Gastrocnemius medialis (tissue), 4 donors: ENCODE data around the gene SMARCD2.

Experiments
- POLR2A ChIP-seq, 2 donors: fragments of 450-650 bp; IDR thresholded peaks; one replicate each; pipeline ENCODE4 v1.6.1; 2017; ENCODE audit warnings: antibody characterized with exemption in 2 of 2, mild to moderate bottlenecking in 2 of 2, moderate library complexity in 2 of 2
- TF ChIP-seq, protein P1 (sequence below), 5 experiments: fragments of 450-650 bp in 3 of 5; fragments of 200-600 bp in 2 of 5; sonication (generic) in 2 of 5; IDR thresholded peaks in 4 of 5; conservative IDR thresholded peaks in 1 of 5; 1 replicate in 4 of 5; 2 replicates in 1 of 5; pipeline ENCODE4 v1.5.1; 2016 to 2019; ENCODE audit warnings: antibody characterized with exemption in 5 of 5, mild to moderate bottlenecking in 3 of 5, moderate library complexity in 3 of 5

DNA sequence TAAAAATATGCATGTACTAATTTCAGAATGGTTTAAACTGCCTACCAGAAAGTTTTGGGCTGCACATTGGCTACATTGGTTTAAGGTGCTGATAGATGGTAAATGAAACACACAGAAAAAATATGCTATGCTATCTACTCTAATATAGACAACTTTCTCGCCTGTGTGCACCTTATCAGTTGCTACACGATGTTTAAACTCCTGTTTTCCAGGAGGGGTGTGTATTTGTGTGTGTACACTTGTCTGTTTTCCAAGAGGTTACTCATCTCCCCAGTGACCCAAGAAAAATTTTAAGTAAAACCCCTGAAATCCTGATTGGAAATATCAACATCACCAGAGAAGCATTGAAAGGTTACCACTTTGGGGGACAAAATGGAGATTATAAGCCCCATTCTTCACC lies 36.9 kb downstream of the SMARCD2 start:
- TF ChIP-seq, protein P1, sequence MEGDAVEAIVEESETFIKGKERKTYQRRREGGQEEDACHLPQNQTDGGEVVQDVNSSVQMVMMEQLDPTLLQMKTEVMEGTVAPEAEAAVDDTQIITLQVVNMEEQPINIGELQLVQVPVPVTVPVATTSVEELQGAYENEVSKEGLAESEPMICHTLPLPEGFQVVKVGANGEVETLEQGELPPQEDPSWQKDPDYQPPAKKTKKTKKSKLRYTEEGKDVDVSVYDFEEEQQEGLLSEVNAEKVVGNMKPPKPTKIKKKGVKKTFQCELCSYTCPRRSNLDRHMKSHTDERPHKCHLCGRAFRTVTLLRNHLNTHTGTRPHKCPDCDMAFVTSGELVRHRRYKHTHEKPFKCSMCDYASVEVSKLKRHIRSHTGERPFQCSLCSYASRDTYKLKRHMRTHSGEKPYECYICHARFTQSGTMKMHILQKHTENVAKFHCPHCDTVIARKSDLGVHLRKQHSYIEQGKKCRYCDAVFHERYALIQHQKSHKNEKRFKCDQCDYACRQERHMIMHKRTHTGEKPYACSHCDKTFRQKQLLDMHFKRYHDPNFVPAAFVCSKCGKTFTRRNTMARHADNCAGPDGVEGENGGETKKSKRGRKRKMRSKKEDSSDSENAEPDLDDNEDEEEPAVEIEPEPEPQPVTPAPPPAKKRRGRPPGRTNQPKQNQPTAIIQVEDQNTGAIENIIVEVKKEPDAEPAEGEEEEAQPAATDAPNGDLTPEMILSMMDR (IDR thresholded peaks at IDR 0.05 in 4 of 5, conservative IDR thresholded peaks at IDR 0.05 in 1 of 5): no peak
- TF ChIP-seq POLR2A (IDR thresholded peaks at IDR 0.05): no peak
